Activated CD8-positive, alpha-beta T cell treated with anti-CD3 and anti-CD28 coated beads for 36 hours (primary cell): ENCODE results near the gene STX1A. TPM values are rescaled to one million over a fixed set of nuclear protein-coding genes. Genes with fewer than 3 reads are reported as not detected.
A peak's percentile ranks its signal among the peaks of the same experiment; 100 is the strongest.
"Not testable (repeated sequence)": the region's sequence is repeated elsewhere in the genome, so short reads cannot be mapped to it uniquely, and the experiment has no call there.

Experiments used
- ATAC-seq: fragments of 200-7000 bp; cut with Tn5 transposase; one replicate; pipeline ENCODE4 v1.10.0; 2021; ENCODE audit warnings: mild to moderate bottlenecking, moderate library complexity
- CTCF ChIA-PET: fragments of 350-600 bp; sonication (Branson Sonifier 250); formaldehyde crosslinking; loops from one replicate; lab custom pipeline; 2021; ENCODE audit warnings: antibody characterized with exemption; lab: Charles Lee
- POLR2A ChIA-PET: fragments of 350-600 bp; sonication (Branson Sonifier 250); formaldehyde crosslinking; loops from one replicate; lab custom pipeline; 2021; ENCODE audit warnings: antibody characterized with exemption; lab: Charles Lee
- DNase-seq: peaks from one replicate; pipeline ENCODE4 v3.0.0-alpha.2; 2020
- H3K27ac Mint-ChIP-seq: one replicate; pipeline ENCODE4 v1.8.0; 2021; ENCODE audit warnings: mild to moderate bottlenecking, mixed read lengths
- H3K27me3 Mint-ChIP-seq: one replicate; pipeline ENCODE4 v1.8.0; 2021; ENCODE audit warnings: mixed read lengths
- H3K36me3 Mint-ChIP-seq: one replicate; pipeline ENCODE4 v1.8.0; 2021; ENCODE audit warnings: low read depth, mixed read lengths
- H3K4me1 Mint-ChIP-seq: one replicate; pipeline ENCODE4 v1.8.0; 2021; ENCODE audit warnings: low read depth, mixed read lengths
- H3K4me3 Mint-ChIP-seq: one replicate; pipeline ENCODE4 v1.8.0; 2021; ENCODE audit warnings: mild to moderate bottlenecking, moderate library complexity, mixed read lengths
- H3K9me3 Mint-ChIP-seq: one replicate; pipeline ENCODE4 v1.8.0; 2021; ENCODE audit warnings: mixed read lengths
- CTCF ChIP-seq: fragments of 200-600 bp; IDR thresholded peaks from one replicate; pipeline ENCODE4 v1.8.0; 2022; ENCODE audit warnings: antibody characterized with exemption, mild to moderate bottlenecking
- intact Hi-C: fragments of 100-400 bp; cut with micrococcal nuclease; formaldehyde crosslinking; loops from one replicate; pipeline ENCODE4 v1.10.0; 2022
- total RNA-seq, 2 experiments: library from RNA; stranded (reverse); gene quantifications; one replicate each; pipeline ENCODE4 v1.2.3, GENCODE V29; 2021

STX1A gene
- total RNA-seq, 2 experiments from 2014 or later, result 11.4 to 11.5 TPM

GRCh38 chr7:73682745-73683055 lies 36.8 kb downstream of the STX1A start:
- H3K27ac Mint-ChIP-seq, result peak overlapping the region; percentile 92
- H3K4me3 Mint-ChIP-seq, result peak overlapping the region; percentile 97
- no peak for ATAC-seq
- intact Hi-C loops, result loop anchor here (5.0 kb wide), 1 partner anchor 35 kb away; the partner anchor contains the start of gene STX1A
- peaks cover 45% of the 10 kb centered on the region for H3K4me1 Mint-ChIP-seq
- H3K27me3 Mint-ChIP-seq, result no peaks in the 10 kb centered on the region
- ChIA-PET POLR2A (no interaction called here), CTCF (no interaction called here)
- H3K36me3 Mint-ChIP-seq, result peaks cover 49% of the 10 kb centered on the region
- no peak for DNase-seq
- H3K9me3 Mint-ChIP-seq, result peaks cover 2% of the 10 kb centered on the region
- TF ChIP-seq CTCF, result no peak

DNA sequence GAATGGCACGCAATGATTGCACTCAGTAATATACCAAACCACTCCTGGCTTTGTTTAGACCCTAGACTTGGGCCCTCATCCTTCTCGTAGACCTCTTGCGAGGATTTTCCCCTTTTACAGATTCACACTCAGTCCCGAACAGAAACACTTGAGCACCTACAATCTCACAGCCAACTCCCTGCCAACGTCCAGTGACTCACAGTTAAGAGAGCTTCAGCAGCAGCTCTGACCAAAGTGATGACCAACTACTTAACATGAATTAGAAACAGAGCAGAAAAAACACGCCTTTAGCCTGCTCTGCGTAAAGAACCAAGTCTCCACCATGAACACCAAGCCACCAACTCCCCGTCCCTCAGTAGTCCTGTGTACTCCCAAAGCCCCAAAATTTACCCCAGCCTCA lies 38.4 kb downstream of the STX1A start:
- Mint-ChIP-seq H3K9me3 (peaks cover 2% of the 10 kb centered on the region), H3K27ac (no peak overlapping the region), H3K4me1 (peaks cover 38% of the 10 kb centered on the region), H3K36me3 (peaks cover 38% of the 10 kb centered on the region), H3K4me3 (peak overlapping the region; percentile 97), H3K27me3 (no peaks in the 10 kb centered on the region)
- ATAC-seq, result no peak
- ChIA-PET POLR2A (interaction anchor here (0.5 kb wide), 1 partner anchor 59 kb away, joined by 3 read pairs; no protein-coding TSS in a partner anchor), CTCF (interaction anchor here (1.0 kb wide), 1 partner anchor 13 kb away, joined by 4 read pairs; the partner anchor contains the start of gene VPS37D)
- intact Hi-C loops, result loop anchor here (5.0 kb wide), 1 partner anchor 36 kb away; the partner anchor contains the start of gene STX1A
- DNase-seq, result no peak
- no peak for TF ChIP-seq CTCF

GRCh38 chr7:73680501-73680900 lies 39.0 kb downstream of the STX1A start:
- Mint-ChIP-seq H3K27ac (no peak overlapping the region), H3K4me3 (no peak overlapping the region)
- ATAC-seq, result no peak

GRCh38 chr7:73679709-73680108 lies 39.8 kb downstream of the STX1A start:
- Mint-ChIP-seq H3K27ac (peak overlapping the region; percentile 42), H3K36me3 (peaks cover 37% of the 10 kb centered on the region), H3K9me3 (peaks cover 2% of the 10 kb centered on the region), H3K4me3 (no peak overlapping the region), H3K27me3 (no peaks in the 10 kb centered on the region), H3K4me1 (peaks cover 35% of the 10 kb centered on the region)
- DNase-seq, result no peak
- CTCF ChIA-PET, result interaction anchor here (0.8 to 2.6 kb wide), 3 partner anchors 12 to 73 kb away, joined by 3 to 10 read pairs (median 4); partner anchors contain the start of gene VPS37D
- ATAC-seq, result no peak
- POLR2A ChIA-PET, result no interaction called here
- TF ChIP-seq CTCF, result no peak
- intact Hi-C loops, result loop anchor here (5.0 kb wide), 1 partner anchor 38 kb away; the partner anchor contains the start of gene STX1A

More at GRCh38 chr7:73680501-73680900, 39.0 kb downstream of the STX1A start:
- Mint-ChIP-seq H3K4me1 (peaks cover 37% of the 10 kb centered on the region), H3K36me3 (peaks cover 37% of the 10 kb centered on the region), H3K9me3 (peaks cover 2% of the 10 kb centered on the region), H3K27me3 (no peaks in the 10 kb centered on the region)
- CTCF ChIA-PET, result interaction anchor here (1.0 kb wide), 1 partner anchor 13 kb away, joined by 4 read pairs; the partner anchor contains the start of gene VPS37D
- DNase-seq, result no peak
- POLR2A ChIA-PET, result no interaction called here
- intact Hi-C loops, result loop anchor here (5.0 kb wide), 1 partner anchor 37 kb away; the partner anchor contains the start of gene STX1A
- no peak for TF ChIP-seq CTCF

DNA sequence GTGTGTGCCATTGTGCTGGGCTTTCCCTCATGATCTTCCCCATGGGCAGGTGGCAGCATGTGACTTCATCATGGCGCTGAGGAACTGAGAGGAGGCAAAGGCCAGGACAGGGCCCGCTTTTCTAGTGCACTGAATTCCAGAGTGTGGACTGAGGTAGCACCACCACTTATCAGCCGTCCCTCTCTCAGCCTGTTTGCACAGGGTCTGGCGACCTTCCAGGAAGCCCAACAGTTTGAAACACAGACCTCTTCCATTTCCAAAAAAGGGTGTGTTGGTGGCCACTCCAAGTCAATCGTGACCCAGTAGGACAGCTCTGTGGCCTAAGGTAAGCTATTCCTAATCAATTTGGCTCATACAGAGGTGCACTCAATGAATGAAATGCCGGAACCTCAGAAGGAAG lies 40.6 kb downstream of the STX1A start:
- no peak for TF ChIP-seq CTCF
- H3K27ac Mint-ChIP-seq, result peak overlapping the region; percentile 6
- ATAC-seq (no peak), DNase-seq (no peak)
- H3K27me3 Mint-ChIP-seq, result no peaks in the 10 kb centered on the region
- H3K36me3 Mint-ChIP-seq, result peaks cover 34% of the 10 kb centered on the region
- peaks cover 2% of the 10 kb centered on the region for H3K9me3 Mint-ChIP-seq
- ChIA-PET POLR2A (no interaction called here), CTCF (interaction anchor here (2.1 to 2.6 kb wide), 2 partner anchors 11 to 72 kb away, joined by 9 to 10 read pairs; no protein-coding TSS in a partner anchor)
- H3K4me1 Mint-ChIP-seq, result peaks cover 32% of the 10 kb centered on the region
- intact Hi-C loops, result no loop called here
- no peak overlapping the region for H3K4me3 Mint-ChIP-seq

GRCh38 chr7:73676062-73676461 lies 43.4 kb downstream of the STX1A start:
- peaks cover 20% of the 10 kb centered on the region for H3K36me3 Mint-ChIP-seq
- CTCF ChIA-PET, result interaction anchor here (0.8 to 3.0 kb wide), 3 partner anchors 8 to 69 kb away, joined by 3 to 16 read pairs (median 3); no protein-coding TSS in a partner anchor
- ATAC-seq, intact Hi-C loops, H3K4me3 Mint-ChIP-seq, POLR2A ChIA-PET, H3K9me3 Mint-ChIP-seq, H3K27ac Mint-ChIP-seq, H3K27me3 Mint-ChIP-seq, DNase-seq: not testable (repeated sequence)
- H3K4me1 Mint-ChIP-seq, result peaks cover 20% of the 10 kb centered on the region
